GM23338 (cell line): ENCODE results near the gene DYNLT3. TPM values are rescaled to one million over a fixed set of nuclear protein-coding genes. Genes with fewer than 3 reads are reported as not detected.

ENCODE experiments used
- ATAC-seq: fragments of 200-7000 bp; cut with Tn5 transposase; 3 replicates; pipeline ENCODE4 v1.9.1; 2020
- DNase-seq: peaks from one replicate; pipeline ENCODE4 v3.0.0-alpha.2; 2015; ENCODE audit warnings: low spot score
- H2AFZ ChIP-seq: fragments of 200-600 bp; sonication (generic); 2 replicates; pipeline ENCODE4 v1.8.0; 2016; ENCODE audit warnings: antibody characterized with exemption, mild to moderate bottlenecking, moderate library complexity
- H3F3A ChIP-seq: fragments of 200-600 bp; sonication (generic); replicated peaks from 2 replicates; pipeline ENCODE4 v1.8.0; 2017; ENCODE audit warnings: antibody characterized with exemption, mixed run types, low read depth
- H3K27ac ChIP-seq: fragments of 200-600 bp; sonication (generic); 2 replicates; pipeline ENCODE4 v1.6.1; 2016; ENCODE audit warnings: low read depth
- H3K27me3 ChIP-seq: fragments of 200-600 bp; sonication (generic); 2 replicates; pipeline ENCODE4 v1.8.0; 2016; ENCODE audit warnings: mild to moderate bottlenecking, mixed run types, moderate library complexity; ENCODE audit not compliant: insufficient read depth
- H3K36me3 ChIP-seq: fragments of 200-600 bp; sonication (generic); 2 replicates; pipeline ENCODE4 v1.8.0; 2016; ENCODE audit warnings: mild to moderate bottlenecking; ENCODE audit not compliant: insufficient read depth
- H3K4me1 ChIP-seq: fragments of 200-600 bp; sonication (generic); 2 replicates; pipeline ENCODE4 v1.8.0; 2016; ENCODE audit warnings: mild to moderate bottlenecking, moderate library complexity; ENCODE audit not compliant: insufficient read depth
- H3K4me2 ChIP-seq: fragments of 200-600 bp; sonication (generic); 2 replicates; pipeline ENCODE4 v1.7.1; 2017; ENCODE audit warnings: mixed run types
- H3K4me3 ChIP-seq: fragments of 200-600 bp; sonication (generic); 2 replicates; pipeline ENCODE4 v1.6.1; 2016; ENCODE audit warnings: mixed run types
- H3K79me2 ChIP-seq: fragments of 200-600 bp; sonication (generic); replicated peaks from 2 replicates; pipeline ENCODE4 v1.8.0; 2017; ENCODE audit warnings: mild to moderate bottlenecking; ENCODE audit not compliant: insufficient read depth
- H3K9me2 ChIP-seq: fragments of 200-600 bp; sonication (generic); 2 replicates; pipeline ENCODE4 v1.8.0; 2017; ENCODE audit not compliant: insufficient read depth
- H4K20me1 ChIP-seq: fragments of 200-600 bp; sonication (generic); replicated peaks from 2 replicates; pipeline ENCODE4 v1.8.0; 2017; ENCODE audit warnings: mild to moderate bottlenecking; ENCODE audit not compliant: insufficient read depth
- H3K27ac Mint-ChIP-seq: 2 replicates; pipeline ENCODE4 v1.8.0; 2020; ENCODE audit warnings: inconsistent platforms, mild to moderate bottlenecking, moderate library complexity, mixed read lengths
- H3K27me3 Mint-ChIP-seq: 3 replicates; pipeline ENCODE4 v1.8.0; 2022; ENCODE audit warnings: low read depth, mild to moderate bottlenecking, moderate library complexity, mixed read lengths, inconsistent platforms; ENCODE audit not compliant: insufficient read depth, poor library complexity
- H3K36me3 Mint-ChIP-seq: 3 replicates; pipeline ENCODE4 v1.8.0; 2021; ENCODE audit warnings: low read depth, mild to moderate bottlenecking, inconsistent platforms, moderate library complexity, mixed read lengths
- H3K4me1 Mint-ChIP-seq: 3 replicates; pipeline ENCODE4 v1.8.0; 2020; ENCODE audit warnings: mild to moderate bottlenecking, inconsistent platforms, mixed read lengths
- H3K4me3 Mint-ChIP-seq: 3 replicates; pipeline ENCODE4 v1.8.0; 2021; ENCODE audit warnings: moderate library complexity, mild to moderate bottlenecking, inconsistent platforms, mixed read lengths
- H3K9me3 Mint-ChIP-seq: 3 replicates; pipeline ENCODE4 v1.8.0; 2020; ENCODE audit warnings: moderate library complexity, mild to moderate bottlenecking, inconsistent platforms, mixed read lengths
- JUNB ChIP-seq: IDR thresholded peaks from one replicate; pipeline ENCODE4 v1.6.1; 2016; ENCODE audit warnings: antibody characterized with exemption; ENCODE audit not compliant: unreplicated experiment
- ZNF331 ChIP-seq: fragments of 250-450 bp; sonication (Bioruptor Pico); IDR thresholded peaks from 2 replicates; pipeline ENCODE4 v1.5.0; 2020; ENCODE audit warnings: low read depth, mild to moderate bottlenecking, moderate library complexity
- polyA plus RNA-seq: library from polyadenylated mRNA; unstranded; fragments of >200 nt; fragmentation: Nextera tagmentation; extraction: Ambion mirVana; gene quantifications from 2 replicates; pipeline ENCODE4 v1.2.1, GENCODE V29; 2016
- small RNA-seq: library from RNA; depleted of rRNA; stranded (forward); fragments of <200 nt; gene quantifications from one replicate; pipeline ENCODE3, GENCODE V24; 2014; ENCODE audit warnings: low replicate concordance
- total RNA-seq: library from RNA; depleted of rRNA; stranded (reverse); fragments of >200 nt; shearing (Covaris generic); gene quantifications from 2 replicates; pipeline ENCODE4 v1.2.3, GENCODE V29; 2014; rRNA removed

The DYNLT3 gene
- total and polyA plus RNA-seq, 2 experiments from 2014 or later: 6.5 to 8.1 TPM

DNA sequence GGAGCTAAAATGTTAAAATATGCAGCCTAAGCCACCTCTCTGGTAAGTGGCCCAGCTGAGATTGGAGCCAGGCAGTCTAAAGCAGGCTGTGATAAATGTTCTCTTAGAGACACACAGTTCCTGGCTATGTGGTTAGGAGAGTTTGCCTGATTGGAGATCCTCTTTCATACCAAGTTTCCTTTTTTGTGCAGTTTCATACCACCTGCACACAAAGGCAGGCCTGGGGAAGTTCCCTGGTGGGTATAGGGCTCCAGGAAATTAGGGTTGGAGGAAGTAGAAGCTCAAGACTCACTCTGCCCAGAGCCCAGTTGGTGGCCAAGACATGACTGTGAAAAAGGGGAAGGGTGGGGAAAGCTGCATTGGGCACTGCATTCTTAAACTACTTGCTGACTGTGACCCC, 50.6 kb downstream of the DYNLT3 start:
- no peaks in the 10 kb centered on the region for H3K27me3 Mint-ChIP-seq
- H3K36me3 Mint-ChIP-seq: no peaks in the 10 kb centered on the region
- Histone ChIP-seq H4K20me1 (no peaks in the 10 kb centered on the region), H3K27ac (no peak overlapping the region), H3K79me2 (no peaks in the 10 kb centered on the region), H2AFZ (no peak overlapping the region), H3K4me2 (no peak overlapping the region), H3K36me3 (no peaks in the 10 kb centered on the region), H3K4me3 (no peak overlapping the region), H3F3A (no peaks in the 10 kb centered on the region), H3K9me2 (no peaks in the 10 kb centered on the region), H3K27me3 (no peaks in the 10 kb centered on the region), H3K4me1 (no peaks in the 10 kb centered on the region)
- no peaks in the 10 kb centered on the region for H3K9me3 Mint-ChIP-seq
- H3K4me3 Mint-ChIP-seq: no peak overlapping the region
- ATAC-seq: no peak
- H3K4me1 Mint-ChIP-seq: no peaks in the 10 kb centered on the region
- no peak overlapping the region for H3K27ac Mint-ChIP-seq
- DNase-seq: no peak
- TF ChIP-seq ZNF331 (CRISPR knock-in tag): no peak

DNA sequence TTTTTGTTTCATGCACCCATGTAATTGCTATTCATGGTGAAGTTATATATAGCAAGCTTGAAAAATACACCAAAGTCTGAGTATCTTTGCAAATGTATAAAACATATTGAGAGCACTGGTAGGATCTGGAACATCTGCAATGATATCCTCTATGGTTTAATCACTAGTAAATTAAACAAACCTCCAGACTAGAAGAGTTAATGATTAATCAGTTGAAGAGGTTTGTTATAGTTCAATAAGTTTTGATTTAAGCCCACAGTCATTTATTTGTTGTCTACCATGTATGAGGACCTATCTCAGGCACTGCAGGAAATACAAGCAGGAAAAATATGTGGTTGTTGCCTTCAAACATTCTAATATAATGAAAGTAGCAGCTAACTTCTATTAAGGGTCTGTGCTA, 51.1 kb downstream of the DYNLT3 start:
- no peaks in the 10 kb centered on the region for H4K20me1 ChIP-seq
- no peak overlapping the region for H3K27ac Mint-ChIP-seq
- no peaks in the 10 kb centered on the region for H3K36me3 Mint-ChIP-seq
- H2AFZ ChIP-seq: no peak overlapping the region
- no peaks in the 10 kb centered on the region for H3K9me3 Mint-ChIP-seq
- H3K9me2 ChIP-seq: no peaks in the 10 kb centered on the region
- no peaks in the 10 kb centered on the region for H3K4me1 Mint-ChIP-seq
- TF ChIP-seq JUNB: no peak
- H3K4me2 ChIP-seq: no peak overlapping the region
- no peaks in the 10 kb centered on the region for H3K27me3 Mint-ChIP-seq
- no peaks in the 10 kb centered on the region for H3K79me2 ChIP-seq
- H3K27ac ChIP-seq: no peak overlapping the region
- H3K36me3 ChIP-seq: no peaks in the 10 kb centered on the region
- H3K4me3 ChIP-seq: no peak overlapping the region
- ATAC-seq (no peak), DNase-seq (no peak)
- no peaks in the 10 kb centered on the region for H3K4me1 ChIP-seq
- no peak overlapping the region for H3K4me3 Mint-ChIP-seq
- H3F3A ChIP-seq: no peaks in the 10 kb centered on the region
- H3K27me3 ChIP-seq: no peaks in the 10 kb centered on the region

Small RNAs within 50 kb of the gene (small RNA-seq; reads per million reads assigned to genes)
- 0.15 reads per million for gene RNU6-49P

Other genes with a start within 250 kb of the DYNLT3 start
- 1.5 and 2.1 TPM in 2 replicates for gene XK, start 161.8 kb downstream of the DYNLT3 start, total RNA-seq
- gene XK, start 161.8 kb downstream of the DYNLT3 start, polyA plus RNA-seq: 0.28 and 0.29 TPM in 2 replicates
- gene CYBB, start 67.5 kb downstream of the DYNLT3 start, total RNA-seq: 0.04 TPM in 1 of 2 replicates, not detected in the other
- gene CYBB, start 67.5 kb downstream of the DYNLT3 start, polyA plus RNA-seq: 0.06 TPM in 1 of 2 replicates, not detected in the other
- 0.35 and 0.70 TPM in 2 replicates for gene SYTL5, start 159.0 kb upstream of the DYNLT3 start, total RNA-seq
- 0.23 and 0.24 TPM in 2 replicates for gene SYTL5, start 159.0 kb upstream of the DYNLT3 start, polyA plus RNA-seq